ENCODE data around the gene DAD1. TPM values are rescaled to one million over a fixed set of nuclear protein-coding genes. Genes with fewer than 3 reads are reported as not detected.
A peak's percentile ranks its signal among the peaks of the same experiment; 100 is the strongest.

The DAD1 gene
- total and polyA plus RNA-seq, 7 experiments from 2014 or later = 68.8 to 777 (median 123) TPM

DNA sequence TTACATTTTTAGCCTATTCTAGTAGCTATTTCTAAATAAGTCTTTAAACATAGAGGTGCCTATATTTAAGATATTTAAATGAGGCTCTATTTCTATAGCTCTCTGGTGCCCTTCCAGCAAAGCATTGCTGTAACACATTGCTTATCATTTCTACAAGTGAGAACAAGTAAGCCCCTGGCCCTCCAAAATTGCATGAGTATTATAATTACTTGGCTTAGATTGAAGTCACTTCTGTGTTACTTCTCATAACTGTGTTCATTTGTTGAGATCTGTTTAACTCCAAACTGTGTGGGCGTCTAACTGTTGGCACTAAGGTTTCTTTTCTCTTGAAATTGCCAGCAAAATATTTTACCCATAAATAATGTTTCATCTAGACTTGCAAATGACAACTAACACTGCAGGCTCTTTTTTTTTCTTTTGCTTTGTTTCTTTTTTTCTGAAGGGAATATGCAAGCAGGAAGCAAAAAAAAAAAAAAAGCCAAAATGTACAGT is 66.5 kb downstream of the DAD1 start:
- Mint-ChIP-seq H3K27ac (peak overlapping the region; percentile 92 to 99 (median 96)), H3K27me3 (no peaks in the 10 kb centered on the region), H3K4me3 (peak overlapping the region; percentile 79 to 92 (median 88)), H3K9me3 (peaks cover 0 to 2% (median 0%) of the 10 kb centered on the region in 11 donors), H3K36me3 (peaks cover 11 to 92% (median 76%) of the 10 kb centered on the region in 5 donors), H3K4me1 (peaks cover 34 to 96% (median 90%) of the 10 kb centered on the region in 7 donors)
- H3K27me3 ChIP-seq (ENCODE audit: control insufficient read depth in 2 of 2, insufficient read depth in 2 of 2, low read length in 2 of 2) = no peaks in the 10 kb centered on the region
- ATAC-seq = no peak
- CTCF ChIA-PET = interaction anchor here (0.6 to 1.7 kb wide), 7 partner anchors 15 to 34 kb away, joined by 3 to 7 read pairs (median 3); no protein-coding TSS in a partner anchor
- H3K27ac ChIP-seq (ENCODE audit: low read depth, low read length) = peak overlapping the region; percentile 90
- peak overlapping the region; percentile 56 for H3K4me3 ChIP-seq (ENCODE audit: low read length)
- intact Hi-C loops (cut with micrococcal nuclease) = loop anchor here in 1 of 2 donors (5.0 kb wide), 1 partner anchor 800 kb away; no protein-coding TSS in a partner anchor
- POLR2A ChIA-PET = interaction anchor here (0.5 to 36.7 kb wide), 9 partner anchors 7 to 530 kb away, joined by 3 to 709 read pairs (median 8); partner anchors contain the start of gene DAD1
- no peaks in the 10 kb centered on the region for H3K9me3 ChIP-seq (ENCODE audit: control insufficient read depth in 2 of 3, low read length in 3 of 3)
- peaks cover 16 to 32% (median 20%) of the 10 kb centered on the region in 3 experiments for H3K36me3 ChIP-seq (ENCODE audit: control insufficient read depth in 2 of 3, insufficient read depth in 3 of 3, low read length in 3 of 3)
- H3K4me1 ChIP-seq (ENCODE audit: control insufficient read depth in 2 of 2, insufficient read depth in 2 of 2, low read length in 2 of 2) = peaks cover 89 to 92% of the 10 kb centered on the region in 2 donors
- no peak for DNase-seq

DNA sequence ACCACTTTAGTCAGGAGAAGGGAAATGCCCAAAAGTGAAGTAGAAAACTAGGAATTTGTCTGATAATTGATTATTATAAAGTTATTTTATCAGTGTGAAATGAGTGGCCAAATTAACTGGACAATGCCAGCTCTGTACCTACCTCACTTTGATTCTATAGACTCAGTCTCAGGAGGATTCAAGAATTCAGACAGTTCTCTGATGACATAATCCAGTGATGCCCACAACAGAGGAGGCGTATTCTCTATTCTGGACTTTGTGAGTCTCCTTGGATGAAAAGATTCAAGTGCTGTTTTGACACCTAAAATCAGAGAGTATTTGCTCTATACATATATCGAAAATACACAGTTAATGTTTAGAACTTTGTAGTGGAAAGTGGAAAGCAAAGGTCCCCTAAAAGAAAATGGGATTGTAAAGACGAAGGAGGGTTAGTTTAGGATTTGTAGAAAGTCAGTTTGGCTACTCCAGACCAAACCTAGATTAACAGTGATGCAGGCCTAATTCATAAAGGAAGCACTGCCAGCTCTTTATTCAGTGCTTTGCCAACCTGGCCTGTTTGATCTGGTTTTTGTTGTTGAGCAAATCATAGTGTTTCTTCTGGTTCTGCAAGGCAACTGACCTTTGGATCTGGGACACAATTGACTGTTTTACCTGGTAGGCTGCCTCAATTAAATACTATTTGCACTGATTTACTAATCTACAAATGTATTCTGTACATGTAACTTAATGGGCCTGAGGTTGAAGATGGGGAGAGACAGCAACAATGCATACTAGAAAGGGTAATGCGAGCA is 67.4 kb downstream of the DAD1 start:
- Mint-ChIP-seq H3K9me3 (peaks cover 0 to 2% (median 0%) of the 10 kb centered on the region in 11 donors), H3K36me3 (peaks cover 11 to 92% (median 77%) of the 10 kb centered on the region in 5 donors), H3K27ac (peak overlapping the region; percentile 93 to 99 (median 96)), H3K27me3 (no peaks in the 10 kb centered on the region), H3K4me3 (peak overlapping the region; percentile 79 to 92 (median 89)), H3K4me1 (peaks cover 34 to 97% (median 91%) of the 10 kb centered on the region in 7 donors)
- ChIA-PET CTCF (interaction anchor here (0.6 to 1.7 kb wide), 5 partner anchors 14 to 35 kb away, joined by 3 to 7 read pairs (median 3); no protein-coding TSS in a partner anchor), POLR2A (interaction anchor here (0.5 to 36.7 kb wide), 9 partner anchors 8 to 748 kb away, joined by 3 to 709 read pairs (median 8); partner anchors contain the start of gene DAD1)
- Histone ChIP-seq H3K4me3 (ENCODE audit: low read length) (peak overlapping the region; percentile 56), H3K4me1 (ENCODE audit: control insufficient read depth in 2 of 2, insufficient read depth in 2 of 2, low read length in 2 of 2) (peaks cover 89 to 92% of the 10 kb centered on the region in 2 donors), H3K36me3 (ENCODE audit: control insufficient read depth in 2 of 3, insufficient read depth in 3 of 3, low read length in 3 of 3) (peaks cover 16 to 37% (median 20%) of the 10 kb centered on the region in 3 experiments), H3K27ac (ENCODE audit: low read depth, low read length) (peak overlapping the region; percentile 90), H3K9me3 (ENCODE audit: control insufficient read depth in 2 of 3, low read length in 3 of 3) (no peaks in the 10 kb centered on the region), H3K27me3 (ENCODE audit: control insufficient read depth in 2 of 2, insufficient read depth in 2 of 2, low read length in 2 of 2) (no peaks in the 10 kb centered on the region)
- intact Hi-C loops (cut with micrococcal nuclease) = loop anchor here in 1 of 2 donors (1.0 to 5.0 kb wide), 3 partner anchors 9 to 799 kb away; no protein-coding TSS in a partner anchor
- no peak for DNase-seq
- no peak for ATAC-seq

DNA sequence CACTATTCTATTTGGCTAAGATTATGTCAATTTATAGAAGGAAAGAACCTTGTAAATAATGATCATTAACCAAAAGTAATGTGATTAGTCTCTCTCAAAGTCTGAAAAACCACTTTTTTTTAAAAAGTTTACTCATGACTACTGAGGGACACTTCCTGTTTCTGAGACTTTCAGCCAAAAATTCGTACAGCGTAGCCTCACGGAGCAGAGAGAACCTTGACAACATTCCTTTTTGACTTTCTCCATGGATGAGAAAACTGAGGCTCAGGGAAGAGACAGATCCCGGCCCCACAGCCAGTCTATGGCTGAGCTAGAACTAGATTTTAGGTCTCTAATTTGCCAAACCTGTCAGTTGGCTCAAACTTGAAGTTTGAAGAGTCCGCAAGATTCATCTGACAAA is 68.2 kb downstream of the DAD1 start:
- peak overlapping the region; percentile 93 to 99 (median 96) for H3K27ac Mint-ChIP-seq
- CTCF ChIA-PET = interaction anchor here (1.7 kb wide), 2 partner anchors 29 to 36 kb away, joined by 6 to 7 read pairs; no protein-coding TSS in a partner anchor
- Histone ChIP-seq H3K9me3 (ENCODE audit: control insufficient read depth in 2 of 3, low read length in 3 of 3) (no peaks in the 10 kb centered on the region), H3K4me1 (ENCODE audit: control insufficient read depth in 2 of 2, insufficient read depth in 2 of 2, low read length in 2 of 2) (peaks cover 90 to 92% of the 10 kb centered on the region in 2 donors), H3K36me3 (ENCODE audit: control insufficient read depth in 2 of 3, insufficient read depth in 3 of 3, low read length in 3 of 3) (peaks cover 16 to 39% (median 22%) of the 10 kb centered on the region in 3 experiments), H3K4me3 (ENCODE audit: low read length) (peak overlapping the region; percentile 56), H3K27ac (ENCODE audit: low read depth, low read length) (peak overlapping the region; percentile 90), H3K27me3 (ENCODE audit: control insufficient read depth in 2 of 2, insufficient read depth in 2 of 2, low read length in 2 of 2) (no peaks in the 10 kb centered on the region)
- H3K9me3 Mint-ChIP-seq = peaks cover 0 to 2% (median 0%) of the 10 kb centered on the region in 11 donors
- POLR2A ChIA-PET = interaction anchor here (1.9 to 36.7 kb wide), 6 partner anchors 9 to 68 kb away, joined by 8 to 709 read pairs (median 368); partner anchors contain the start of gene DAD1
- peak overlapping the region; percentile 79 to 92 (median 89) for H3K4me3 Mint-ChIP-seq
- DNase-seq (no peak), ATAC-seq (no peak)
- peaks cover 34 to 99% (median 94%) of the 10 kb centered on the region in 7 donors for H3K4me1 Mint-ChIP-seq
- no peaks in the 10 kb centered on the region for H3K27me3 Mint-ChIP-seq
- peaks cover 11 to 92% (median 81%) of the 10 kb centered on the region in 5 donors for H3K36me3 Mint-ChIP-seq
- intact Hi-C loops (cut with micrococcal nuclease) = loop anchor here in 1 of 2 donors (1.0 to 5.0 kb wide), 4 partner anchors 8 to 798 kb away; no protein-coding TSS in a partner anchor

DNA sequence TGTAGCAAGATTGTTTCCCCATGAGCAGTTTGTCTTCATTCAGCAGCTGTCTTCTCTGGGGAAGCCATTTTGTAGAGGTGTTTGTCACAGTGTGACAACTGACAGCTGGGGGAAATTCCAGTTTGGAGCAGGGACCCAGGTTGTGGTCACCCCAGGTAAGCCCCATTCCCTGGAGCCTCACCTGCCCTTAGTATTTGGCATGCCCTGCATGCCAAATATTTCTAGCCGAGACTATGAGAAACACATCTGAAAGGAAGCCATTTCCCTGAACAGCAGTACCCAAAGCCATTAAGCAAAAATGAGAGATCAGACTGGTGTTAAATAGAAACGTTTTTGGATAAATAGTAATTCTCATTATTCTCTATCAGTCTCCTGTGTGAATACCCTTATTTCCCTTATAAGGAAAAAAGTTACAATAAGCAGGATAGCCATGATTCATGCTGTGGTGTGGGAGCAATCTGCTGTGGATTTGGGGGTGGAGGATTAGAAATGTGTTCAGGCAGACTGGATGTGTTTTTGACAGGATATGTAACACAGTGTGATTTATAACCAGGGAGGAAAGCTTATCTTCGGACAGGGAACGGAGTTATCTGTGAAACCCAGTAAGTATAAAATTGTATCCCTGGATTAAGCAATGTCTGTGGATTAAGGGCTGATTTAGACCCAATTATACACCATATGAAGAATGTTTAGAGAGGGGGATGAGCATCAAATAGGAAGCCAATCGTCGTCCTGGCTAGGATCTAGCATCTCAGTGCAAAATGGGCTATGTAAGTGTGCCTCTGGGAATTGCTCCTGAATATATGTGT is 68.9 kb downstream of the DAD1 start:
- H3K4me3 Mint-ChIP-seq = peak overlapping the region; percentile 79 to 92 (median 89)
- H3K27me3 Mint-ChIP-seq = no peaks in the 10 kb centered on the region
- no peaks in the 10 kb centered on the region for H3K9me3 ChIP-seq (ENCODE audit: control insufficient read depth in 2 of 3, low read length in 3 of 3)
- peaks cover 28 to 99% (median 94%) of the 10 kb centered on the region in 7 donors for H3K4me1 Mint-ChIP-seq
- H3K36me3 Mint-ChIP-seq = peaks cover 7 to 91% (median 81%) of the 10 kb centered on the region in 5 donors
- CTCF ChIA-PET = interaction anchor here (0.6 to 2.4 kb wide), 11 partner anchors 10 to 50 kb away, joined by 3 to 11 read pairs (median 4); no protein-coding TSS in a partner anchor
- H3K27ac Mint-ChIP-seq = peak overlapping the region; percentile 93 to 99 (median 96)
- intact Hi-C loops (cut with micrococcal nuclease) = loop anchor here (1.0 to 5.0 kb wide), 5 partner anchors 15 to 798 kb away; no protein-coding TSS in a partner anchor
- H3K27ac ChIP-seq (ENCODE audit: low read depth, low read length) = peak overlapping the region; percentile 90
- peak; percentile 33 for ATAC-seq
- peaks cover 90 to 91% of the 10 kb centered on the region in 2 donors for H3K4me1 ChIP-seq (ENCODE audit: control insufficient read depth in 2 of 2, insufficient read depth in 2 of 2, low read length in 2 of 2)
- peaks cover 0 to 2% (median 0%) of the 10 kb centered on the region in 11 donors for H3K9me3 Mint-ChIP-seq
- DNase-seq = peak in 1 of 9 donors; percentile 31
- no peaks in the 10 kb centered on the region for H3K27me3 ChIP-seq (ENCODE audit: control insufficient read depth in 2 of 2, insufficient read depth in 2 of 2, low read length in 2 of 2)
- H3K4me3 ChIP-seq (ENCODE audit: low read length) = peak overlapping the region; percentile 56
- peaks cover 16 to 33% (median 29%) of the 10 kb centered on the region in 3 experiments for H3K36me3 ChIP-seq (ENCODE audit: control insufficient read depth in 2 of 3, insufficient read depth in 3 of 3, low read length in 3 of 3)
- POLR2A ChIA-PET = interaction anchor here (0.6 to 36.7 kb wide), 11 partner anchors 10 to 1757 kb away, joined by 3 to 709 read pairs (median 8); no protein-coding TSS in a partner anchor

DNA sequence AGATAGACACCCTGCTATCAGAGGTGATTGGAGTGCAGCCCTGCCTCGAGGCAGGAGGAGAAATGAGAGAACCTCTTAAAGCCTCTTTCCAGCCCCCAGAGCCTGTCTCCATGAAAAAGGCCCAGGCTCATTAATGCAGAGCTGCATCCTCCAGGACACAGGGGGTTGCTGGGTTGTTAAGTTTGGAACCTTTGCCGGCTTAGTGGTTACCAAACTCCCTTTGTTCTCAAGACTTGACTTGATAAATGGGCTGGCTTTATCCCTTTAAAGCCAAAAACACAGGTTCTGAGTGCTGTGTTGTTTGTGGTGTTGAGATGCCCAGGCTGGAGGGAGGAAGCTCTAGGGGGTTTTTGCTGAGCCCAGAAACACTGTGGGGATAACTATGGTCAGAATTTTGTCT is 71.0 kb downstream of the DAD1 start:
- H3K9me3 Mint-ChIP-seq = no peaks in the 10 kb centered on the region
- H3K4me3 Mint-ChIP-seq = peak overlapping the region; percentile 79 to 92 (median 89)
- no peaks in the 10 kb centered on the region for H3K27me3 ChIP-seq (ENCODE audit: control insufficient read depth in 2 of 2, insufficient read depth in 2 of 2, low read length in 2 of 2)
- peak overlapping the region; percentile 93 to 99 (median 96) for H3K27ac Mint-ChIP-seq
- H3K27ac ChIP-seq (ENCODE audit: low read depth, low read length) = peak overlapping the region; percentile 90
- POLR2A ChIA-PET = interaction anchor here (0.6 to 36.7 kb wide), 7 partner anchors 12 to 770 kb away, joined by 3 to 709 read pairs (median 182); no protein-coding TSS in a partner anchor
- no peaks in the 10 kb centered on the region for H3K9me3 ChIP-seq (ENCODE audit: control insufficient read depth in 2 of 3, low read length in 3 of 3)
- peak overlapping the region; percentile 49 for H3K4me3 ChIP-seq (ENCODE audit: low read length)
- no peaks in the 10 kb centered on the region for H3K27me3 Mint-ChIP-seq
- CTCF ChIA-PET = interaction anchor here (1.0 to 2.4 kb wide), 6 partner anchors 13 to 521 kb away, joined by 3 to 7 read pairs (median 4); no protein-coding TSS in a partner anchor
- intact Hi-C loops (cut with micrococcal nuclease) = loop anchor here (1.0 to 5.0 kb wide), 3 partner anchors 8 to 34 kb away; no protein-coding TSS in a partner anchor
- peaks cover 27 to 92% (median 87%) of the 10 kb centered on the region in 7 donors for H3K4me1 Mint-ChIP-seq
- peaks cover 8 to 89% (median 76%) of the 10 kb centered on the region in 5 donors for H3K36me3 Mint-ChIP-seq
- ATAC-seq = peak; percentile 39
- peaks cover 16 to 36% (median 21%) of the 10 kb centered on the region in 3 experiments for H3K36me3 ChIP-seq (ENCODE audit: control insufficient read depth in 2 of 3, insufficient read depth in 3 of 3, low read length in 3 of 3)
- DNase-seq = no peak
- peaks cover 84 to 87% of the 10 kb centered on the region in 2 donors for H3K4me1 ChIP-seq (ENCODE audit: control insufficient read depth in 2 of 2, insufficient read depth in 2 of 2, low read length in 2 of 2)
